Spleen (tissue), 11 donors: ENCODE measurements around the gene FFAR4. TPM values are rescaled to one million over a fixed set of nuclear protein-coding genes. Genes with fewer than 3 reads are reported as not detected.
A peak's percentile ranks its signal among the peaks of the same experiment; 100 is the strongest.

Experiments used
- DNase-seq: peaks from one replicate; pipeline ENCODE4 v3.0.0-alpha.2; 2020
- H3K27ac ChIP-seq, 8 donors: fragments of 200-600 bp; sonication (generic) in 7 of 8; 1 replicate in 4 of 8; 2 replicates in 4 of 8; pipeline versions ENCODE4 v1.5.0 to v1.8.0; 2016 to 2021; ENCODE audit warnings: inconsistent platforms in 4 of 8, mild to moderate bottlenecking in 4 of 8, moderate library complexity in 1 of 8
- H3K27me3 ChIP-seq, 7 donors: fragments of 200-600 bp; sonication (generic) in 6 of 7; replicated peaks in 1 of 7; 1 replicate in 4 of 7; 2 replicates in 3 of 7; pipeline versions ENCODE4 v1.5.0 to v1.8.0; 2016 to 2021; ENCODE audit warnings: inconsistent platforms in 3 of 7, mild to moderate bottlenecking in 1 of 7
- H3K36me3 ChIP-seq, 6 donors: fragments of 200-600 bp; sonication (generic) in 5 of 6; 1 replicate in 4 of 6; 2 replicates in 2 of 6; pipeline versions ENCODE4 v1.5.0 to v1.8.0; 2016 to 2021; ENCODE audit warnings: inconsistent platforms in 2 of 6
- H3K4me1 ChIP-seq, 6 donors: fragments of 200-600 bp; sonication (generic) in 5 of 6; 1 replicate in 3 of 6; 2 replicates in 3 of 6; pipeline versions ENCODE4 v1.5.0 to v1.8.0; 2016 to 2021; ENCODE audit warnings: inconsistent platforms in 3 of 6
- H3K4me3 ChIP-seq, 8 donors: fragments of 200-600 bp; sonication (generic) in 7 of 8; 1 replicate in 4 of 8; 2 replicates in 4 of 8; pipeline versions ENCODE4 v1.5.0 to v1.8.0; 2016 to 2021; ENCODE audit warnings: inconsistent platforms in 4 of 8, mild to moderate bottlenecking in 4 of 8, moderate library complexity in 2 of 8
- H3K9me3 ChIP-seq, 8 donors: fragments of 200-600 bp; sonication (generic) in 7 of 8; 1 replicate in 4 of 8; 2 replicates in 4 of 8; pipeline versions ENCODE4 v1.5.0 to v1.8.0; 2016 to 2021; ENCODE audit warnings: inconsistent platforms in 4 of 8
- POLR2A ChIP-seq, 3 donors: fragments of 450-650 bp; IDR thresholded peaks; one replicate each; pipeline ENCODE4 v1.5.1; 2017; ENCODE audit warnings: antibody characterized with exemption in 3 of 3, mild to moderate bottlenecking in 1 of 3
- POLR2AphosphoS5 ChIP-seq, 3 donors: sonication (generic); formaldehyde crosslinking; IDR thresholded peaks; one replicate each; pipeline ENCODE4 v1.5.1; 2017; ENCODE audit warnings: antibody characterized with exemption in 3 of 3
- WGBS, 5 donors: extraction: QIAGEN DNeasy Blood & Tissue Kit in 3 of 5; methylation state at CpG; one replicate each; pipeline versions ENCODE4 v1.1.5 to v1.1.7; 2013 to 2018; 5-methylcytosine and 5-hydroxymethylcytosine counted together
- intact Hi-C: fragments of 100-400 bp; cut with DNase I; formaldehyde crosslinking; loops from one replicate; pipeline ENCODE4 v1.15.0; 2023; ENCODE audit warnings: low total_unique reads
- polyA plus RNA-seq, 3 donors: library from polyadenylated mRNA; stranded (reverse); fragments of 200-250 nt; gene quantifications; one replicate each; pipeline ENCODE4 v1.2.1, GENCODE V29; 2013
- total RNA-seq, 7 donors: library from RNA; depleted of rRNA in 3 of 7; stranded (reverse); fragments of >200 nt in 3 of 7; fragmentation: NEBNext Ultra II Directional in 4 of 7; extraction: Animal tissue kit (Norgen Biotek cat#: 25700) in 4 of 7; gene quantifications; one replicate each; pipeline versions ENCODE4 v1.1.0 to v1.2.1, GENCODE V29; 2016 to 2021
- TF ChIP-seq, protein P1 (sequence below), 11 experiments: fragments of 200-600 bp in 7 of 11; fragments of 450-650 bp in 4 of 11; sonication (generic) in 4 of 11; IDR thresholded peaks in 8 of 11; conservative IDR thresholded peaks in 3 of 11; 1 replicate in 7 of 11; 2 replicates in 4 of 11; pipeline versions ENCODE4 v1.4.0 to v1.8.0; 2016 to 2021; ENCODE audit warnings: antibody characterized with exemption in 11 of 11, inconsistent platforms in 4 of 11, mild to moderate bottlenecking in 1 of 11
- donor health status: healthy with polysubstance abuse.
- donor health status: DM: no; HTN: no; CAD: no; lungs with moderate emphysema.
- donor health status: DM: no; HTN: no; CAD: no.
- donor health status: Bipolar disorder and iron deficiency.
- donor health status: healthy.
- donor health status: DM: no; HTN: no; CAD: no.
- donor health status: DM: yes; HTN: yes; CAD: no.

Gene FFAR4
- total and polyA plus RNA-seq, 10 donors, result 0.02 to 0.13 (median 0.04) TPM; not detected in 6

DNA sequence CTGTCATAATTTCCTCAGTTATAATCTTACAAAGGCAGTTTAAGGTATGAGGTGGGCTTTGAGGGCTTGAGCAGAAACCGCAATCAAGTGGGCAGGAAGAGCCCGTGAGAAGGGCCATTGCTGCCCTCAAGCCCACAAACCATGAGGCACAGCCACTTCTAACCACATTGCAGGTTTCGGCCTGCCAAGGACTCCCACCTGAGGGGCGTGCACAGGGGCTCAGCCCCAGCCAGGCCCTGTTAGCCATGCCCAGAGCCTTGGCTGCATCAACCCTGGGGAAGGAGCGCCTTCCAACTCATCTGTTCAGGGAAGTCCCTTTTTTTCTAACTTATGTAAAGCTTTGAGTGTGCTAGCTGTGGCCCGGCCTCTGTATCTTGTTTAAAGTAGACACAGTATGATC, 5.9 kb upstream of the FFAR4 start:
- 60 to 91% (median 74%) methylated on average over 6 of the region's 6 CpGs for WGBS, 5 donors
- no peak for DNase-seq
- Histone ChIP-seq H3K4me1 (peaks cover 0 to 2% (median 0%) of the 10 kb centered on the region in 6 donors), H3K36me3 (no peaks in the 10 kb centered on the region), H3K9me3 (no peaks in the 10 kb centered on the region), H3K27ac (no peak overlapping the region), H3K27me3 (peaks cover 0 to 27% (median 0%) of the 10 kb centered on the region in 7 donors), H3K4me3 (no peak overlapping the region)
- intact Hi-C loops, result no loop called here
- TF ChIP-seq POLR2A (IDR thresholded peaks at IDR 0.05) (no peak), POLR2AphosphoS5 (IDR thresholded peaks at IDR 0.05) (no peak)
- TF ChIP-seq, protein P1, sequence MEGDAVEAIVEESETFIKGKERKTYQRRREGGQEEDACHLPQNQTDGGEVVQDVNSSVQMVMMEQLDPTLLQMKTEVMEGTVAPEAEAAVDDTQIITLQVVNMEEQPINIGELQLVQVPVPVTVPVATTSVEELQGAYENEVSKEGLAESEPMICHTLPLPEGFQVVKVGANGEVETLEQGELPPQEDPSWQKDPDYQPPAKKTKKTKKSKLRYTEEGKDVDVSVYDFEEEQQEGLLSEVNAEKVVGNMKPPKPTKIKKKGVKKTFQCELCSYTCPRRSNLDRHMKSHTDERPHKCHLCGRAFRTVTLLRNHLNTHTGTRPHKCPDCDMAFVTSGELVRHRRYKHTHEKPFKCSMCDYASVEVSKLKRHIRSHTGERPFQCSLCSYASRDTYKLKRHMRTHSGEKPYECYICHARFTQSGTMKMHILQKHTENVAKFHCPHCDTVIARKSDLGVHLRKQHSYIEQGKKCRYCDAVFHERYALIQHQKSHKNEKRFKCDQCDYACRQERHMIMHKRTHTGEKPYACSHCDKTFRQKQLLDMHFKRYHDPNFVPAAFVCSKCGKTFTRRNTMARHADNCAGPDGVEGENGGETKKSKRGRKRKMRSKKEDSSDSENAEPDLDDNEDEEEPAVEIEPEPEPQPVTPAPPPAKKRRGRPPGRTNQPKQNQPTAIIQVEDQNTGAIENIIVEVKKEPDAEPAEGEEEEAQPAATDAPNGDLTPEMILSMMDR (IDR thresholded peaks at IDR 0.05 in 8 of 11, conservative IDR thresholded peaks at IDR 0.05 in 3 of 11), result no peak

DNA sequence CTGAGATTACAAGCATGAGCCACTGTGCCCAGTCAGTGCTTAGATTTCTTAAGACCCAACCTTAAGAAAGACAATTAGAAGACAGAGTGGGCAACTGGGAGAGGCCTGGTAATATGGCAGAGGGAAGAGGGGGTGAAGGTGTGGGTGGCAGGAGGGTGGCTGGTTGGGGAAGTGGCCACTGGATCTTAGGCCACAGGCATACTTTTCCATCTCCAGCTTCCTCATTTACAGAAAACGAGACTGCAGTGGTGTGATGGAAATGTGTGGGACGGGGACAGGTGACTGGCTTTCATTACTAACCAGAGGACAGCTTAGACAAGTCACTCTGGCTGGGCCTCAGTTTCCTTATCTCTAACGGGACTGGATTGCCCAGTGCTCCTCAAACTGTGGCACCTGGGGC, 1.0 kb upstream of the FFAR4 start:
- Histone ChIP-seq H3K4me3 (no peak overlapping the region), H3K27me3 (peaks cover 0 to 64% (median 40%) of the 10 kb centered on the region in 7 donors), H3K9me3 (no peaks in the 10 kb centered on the region), H3K36me3 (no peaks in the 10 kb centered on the region), H3K4me1 (peaks cover 3 to 28% (median 15%) of the 10 kb centered on the region in 6 donors), H3K27ac (no peak overlapping the region)
- TF ChIP-seq, protein P1 (IDR thresholded peaks at IDR 0.05 in 8 of 11, conservative IDR thresholded peaks at IDR 0.05 in 3 of 11), result no peak
- no peak for TF ChIP-seq POLR2AphosphoS5 (IDR thresholded peaks at IDR 0.05)
- no peak for DNase-seq
- intact Hi-C loops, result no loop called here
- 49 to 65% (median 54%) methylated on average over 3 of the region's 3 CpGs for WGBS, 5 donors

- H3K36me3 ChIP-seq, result no peaks in the 10 kb centered on the region
- no peak for DNase-seq
- H3K27me3 ChIP-seq, result peaks cover 0 to 82% (median 40%) of the 10 kb centered on the region in 7 donors
- H3K4me3 ChIP-seq, result peak overlapping the region in 5 of 8 donors; percentile 12 to 53 (median 32)
- intact Hi-C loops, result no loop called here
- 16 to 31% (median 17%) methylated on average over 25 to 33 of the region's 33 CpGs for WGBS, 5 donors
- H3K27ac ChIP-seq, result no peak overlapping the region
- H3K9me3 ChIP-seq, result no peaks in the 10 kb centered on the region
- TF ChIP-seq POLR2AphosphoS5 (IDR thresholded peaks at IDR 0.05) (no peak), POLR2A (IDR thresholded peaks at IDR 0.05) (no peak)
- TF ChIP-seq, protein P1 (IDR thresholded peaks at IDR 0.05 in 8 of 11, conservative IDR thresholded peaks at IDR 0.05 in 3 of 11), result no peak
- peaks cover 3 to 32% (median 15%) of the 10 kb centered on the region in 6 donors for H3K4me1 ChIP-seq
Measured at GRCh38 chr10:93567277-93568104, 1.0 kb downstream of the FFAR4 start.

DNA sequence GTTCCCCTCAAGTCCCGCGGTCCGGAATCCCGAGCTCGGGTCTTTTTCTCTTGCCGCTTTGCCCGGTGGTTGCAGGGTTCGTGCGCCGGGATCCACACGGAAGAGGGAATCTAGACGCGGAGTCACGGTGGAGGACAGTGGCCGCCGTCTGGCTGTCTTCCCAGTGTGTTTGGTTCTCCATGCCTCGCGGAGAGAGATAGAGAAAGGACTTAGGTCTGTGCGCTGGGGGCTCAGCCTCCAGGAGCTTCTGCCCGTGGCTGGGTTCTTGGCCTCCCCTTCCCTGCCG, 1.6 kb downstream of the FFAR4 start:
- no peak overlapping the region for H3K4me3 ChIP-seq
- DNase-seq, result no peak
- no peak for TF ChIP-seq POLR2A (IDR thresholded peaks at IDR 0.05)
- TF ChIP-seq POLR2AphosphoS5 (IDR thresholded peaks at IDR 0.05), result no peak
- TF ChIP-seq, protein P1 (IDR thresholded peaks at IDR 0.05 in 8 of 11, conservative IDR thresholded peaks at IDR 0.05 in 3 of 11), result no peak
- WGBS, 5 donors, result 15 to 22% (median 16%) methylated on average over 18 to 21 of the region's 21 CpGs
- H3K27me3 ChIP-seq, result peaks cover 0 to 87% (median 40%) of the 10 kb centered on the region in 7 donors
- intact Hi-C loops, result no loop called here
- H3K27ac ChIP-seq, result no peak overlapping the region
- no peaks in the 10 kb centered on the region for H3K9me3 ChIP-seq
- H3K4me1 ChIP-seq, result peaks cover 3 to 38% (median 17%) of the 10 kb centered on the region in 6 donors
- H3K36me3 ChIP-seq, result no peaks in the 10 kb centered on the region
